ENCODE data around the gene RNU5B-1.

DNA sequence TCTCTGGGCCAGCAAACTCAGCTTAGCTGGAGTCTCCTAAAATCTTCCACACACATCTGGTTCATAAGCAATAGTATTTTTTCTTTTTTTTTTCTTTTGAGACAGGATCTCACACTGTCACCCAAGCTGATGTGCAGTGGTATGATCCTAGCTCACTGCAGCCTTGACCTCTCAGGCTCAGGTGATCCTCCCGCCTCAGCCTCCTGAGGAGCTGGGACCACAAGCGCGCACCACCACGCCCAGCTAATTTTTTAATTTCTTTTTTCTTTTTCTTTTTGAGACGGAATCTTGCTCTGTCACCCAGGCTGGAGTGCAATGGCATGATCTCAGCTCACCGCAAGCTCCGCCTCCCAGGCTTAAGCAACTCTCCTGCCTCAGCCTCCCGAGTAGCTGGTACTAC lies 34.3 kb downstream of the RNU5B-1 start:
- TF ChIP-seq, protein P1, sequence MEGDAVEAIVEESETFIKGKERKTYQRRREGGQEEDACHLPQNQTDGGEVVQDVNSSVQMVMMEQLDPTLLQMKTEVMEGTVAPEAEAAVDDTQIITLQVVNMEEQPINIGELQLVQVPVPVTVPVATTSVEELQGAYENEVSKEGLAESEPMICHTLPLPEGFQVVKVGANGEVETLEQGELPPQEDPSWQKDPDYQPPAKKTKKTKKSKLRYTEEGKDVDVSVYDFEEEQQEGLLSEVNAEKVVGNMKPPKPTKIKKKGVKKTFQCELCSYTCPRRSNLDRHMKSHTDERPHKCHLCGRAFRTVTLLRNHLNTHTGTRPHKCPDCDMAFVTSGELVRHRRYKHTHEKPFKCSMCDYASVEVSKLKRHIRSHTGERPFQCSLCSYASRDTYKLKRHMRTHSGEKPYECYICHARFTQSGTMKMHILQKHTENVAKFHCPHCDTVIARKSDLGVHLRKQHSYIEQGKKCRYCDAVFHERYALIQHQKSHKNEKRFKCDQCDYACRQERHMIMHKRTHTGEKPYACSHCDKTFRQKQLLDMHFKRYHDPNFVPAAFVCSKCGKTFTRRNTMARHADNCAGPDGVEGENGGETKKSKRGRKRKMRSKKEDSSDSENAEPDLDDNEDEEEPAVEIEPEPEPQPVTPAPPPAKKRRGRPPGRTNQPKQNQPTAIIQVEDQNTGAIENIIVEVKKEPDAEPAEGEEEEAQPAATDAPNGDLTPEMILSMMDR (IDR thresholded peaks at IDR 0.05; ENCODE audit: insufficient read depth, low read length, poor library complexity, severe bottlenecking), result no peak
- TF ChIP-seq EZH2phosphoT487 (conservative IDR thresholded peaks at IDR 0.05; ENCODE audit: low read length), result no peak

Data from SU-DHL-6 (cell line).